ENCODE measurements around the gene ZRANB3.
"Not testable (repeated sequence)": the region's sequence is repeated elsewhere in the genome, so short reads cannot be mapped to it uniquely, and the experiment has no call there.

Gene ZRANB3

GRCh38 chr2:135320465-135321355 lies 210.3 kb downstream of the ZRANB3 start:
- DNase-seq, result no peak

DNA sequence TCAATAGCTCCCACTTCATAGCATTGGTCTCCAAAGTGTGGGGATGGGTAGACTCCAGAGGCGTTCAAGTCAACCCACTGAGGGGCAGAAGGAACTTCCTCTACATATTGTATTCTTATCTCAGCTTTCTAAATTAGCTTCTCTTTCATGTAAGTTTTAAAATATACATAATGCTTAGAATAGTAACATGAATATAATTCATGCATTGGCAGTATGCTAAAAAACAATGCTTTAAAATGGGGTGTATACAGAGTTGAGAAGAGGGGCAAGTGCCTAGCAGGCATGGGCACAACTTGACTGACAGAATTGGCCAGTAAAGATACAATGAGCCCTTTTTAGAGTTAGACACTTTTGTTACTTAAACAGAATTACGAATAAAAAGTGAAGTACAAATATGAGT lies 212.2 kb downstream of the ZRANB3 start:
- no peak for DNase-seq

- no peak for DNase-seq
Observed at GRCh38 chr2:135317375-135317774, 213.6 kb downstream of the ZRANB3 start.

DNA sequence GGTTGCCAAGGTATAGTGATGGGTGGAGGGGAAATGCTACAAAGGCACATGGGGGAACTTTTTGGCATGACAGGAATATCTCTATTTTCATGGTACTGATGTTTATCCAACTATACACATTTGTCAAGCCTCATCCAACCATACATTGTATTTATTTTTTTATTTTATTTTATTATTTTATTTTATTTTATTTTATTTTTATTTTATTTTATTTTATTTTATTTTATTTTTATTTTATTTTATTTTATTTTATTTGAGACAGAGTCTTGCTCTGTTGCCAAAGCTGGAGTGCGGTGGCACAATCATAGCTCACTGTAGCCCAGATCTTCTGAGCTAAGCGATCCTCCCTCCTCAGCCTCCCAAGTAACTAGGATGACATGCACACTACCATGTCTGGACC lies 219.1 kb downstream of the ZRANB3 start:
- DNase-seq, result no peak

DNA sequence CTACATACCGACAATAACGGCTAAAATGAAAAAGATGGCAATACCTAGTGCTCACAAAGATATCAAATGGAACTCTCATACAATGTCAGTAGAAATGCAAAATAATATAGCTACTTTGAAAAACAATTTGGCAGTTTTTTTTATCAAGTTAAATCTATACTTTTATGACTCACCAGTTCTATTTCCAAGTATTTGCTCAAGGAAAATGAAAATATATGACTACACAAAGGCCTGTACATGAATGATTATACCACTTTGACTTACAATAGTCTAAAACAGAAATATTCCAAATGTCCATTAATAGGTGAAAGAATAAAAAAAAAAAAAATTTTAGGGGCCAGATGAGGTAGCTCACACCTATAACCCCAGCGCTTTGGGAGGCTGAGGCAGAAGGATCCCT lies 219.8 kb downstream of the ZRANB3 start:
- no peak for DNase-seq

DNA sequence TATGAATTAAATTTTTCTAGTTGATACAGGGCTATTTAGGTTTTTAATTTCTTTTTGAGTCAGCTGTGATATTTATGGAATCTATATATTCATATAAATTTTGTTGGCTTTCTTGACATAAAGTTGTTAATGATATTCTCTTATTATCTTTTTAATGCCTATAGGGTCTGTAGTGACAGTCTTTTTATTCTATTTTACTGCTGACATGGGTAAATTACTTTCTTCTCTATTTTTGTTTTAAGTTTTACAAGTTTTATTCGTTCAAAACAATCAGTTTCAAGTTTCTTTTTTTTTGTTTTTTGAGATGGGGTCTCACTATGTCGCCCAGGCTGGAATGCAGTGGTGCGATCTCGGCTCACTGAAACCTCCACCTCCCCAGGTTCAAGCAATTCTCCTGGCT lies 226.3 kb downstream of the ZRANB3 start:
- DNase-seq, result no peak

DNA sequence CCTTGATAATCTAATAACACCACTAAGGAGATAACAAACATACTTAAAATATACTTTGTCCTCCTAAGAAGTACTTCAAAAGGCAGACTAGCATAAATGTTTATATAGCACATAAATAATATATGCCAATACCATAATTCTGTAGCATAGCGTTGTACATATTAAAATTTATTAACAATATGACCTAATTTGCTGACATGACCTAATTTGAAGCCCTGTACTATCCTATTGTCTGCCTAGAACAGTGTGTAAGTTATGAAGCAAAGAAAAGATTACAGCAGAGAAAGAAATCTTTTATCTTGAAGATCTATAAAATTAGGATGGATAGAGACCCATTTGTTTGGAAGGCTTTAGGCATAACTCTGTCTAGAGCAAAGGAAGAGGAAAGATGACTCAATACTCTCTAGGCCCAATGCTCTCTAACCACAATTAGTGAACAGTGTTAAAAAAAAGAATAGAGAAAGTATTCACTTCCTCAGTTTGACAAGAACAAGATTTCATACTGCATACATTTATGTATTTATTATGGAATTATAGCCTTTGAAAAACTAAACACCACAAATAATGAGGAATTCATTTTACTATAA lies 231.3 kb downstream of the ZRANB3 start:
- no peak for DNase-seq

GRCh38 chr2:135299165-135299564 lies 231.9 kb downstream of the ZRANB3 start:
- DNase-seq, result no peak

DNA sequence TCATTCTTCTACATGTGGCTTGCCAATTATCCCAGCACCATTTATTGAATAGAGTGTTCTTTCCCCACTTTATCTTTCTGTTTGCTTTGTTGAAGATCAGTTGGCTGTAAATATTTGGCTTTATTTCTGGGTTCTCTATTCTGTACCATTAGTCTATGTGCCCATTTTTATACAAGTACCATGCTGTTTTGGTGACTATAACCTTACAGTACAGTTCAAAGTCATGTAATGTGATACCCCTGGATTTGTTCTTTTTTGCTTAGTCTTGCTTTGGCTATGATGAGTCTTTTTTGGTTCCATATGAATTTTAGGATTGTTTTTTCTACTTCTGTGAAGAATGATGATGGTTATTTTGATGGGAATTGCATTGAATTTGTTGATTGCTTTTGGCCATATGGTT lies 243.9 kb downstream of the ZRANB3 start:
- not testable (repeated sequence) for DNase-seq

- DNase-seq, result no peak
Observed at GRCh38 chr2:135285391-135285790, 245.6 kb downstream of the ZRANB3 start.

GRCh38 chr2:135281379-135281778 lies 249.6 kb downstream of the ZRANB3 start:
- DNase-seq, result no peak

GRCh38 chr2:135279209-135279608 lies 251.8 kb downstream of the ZRANB3 start:
- no peak for DNase-seq

DNA sequence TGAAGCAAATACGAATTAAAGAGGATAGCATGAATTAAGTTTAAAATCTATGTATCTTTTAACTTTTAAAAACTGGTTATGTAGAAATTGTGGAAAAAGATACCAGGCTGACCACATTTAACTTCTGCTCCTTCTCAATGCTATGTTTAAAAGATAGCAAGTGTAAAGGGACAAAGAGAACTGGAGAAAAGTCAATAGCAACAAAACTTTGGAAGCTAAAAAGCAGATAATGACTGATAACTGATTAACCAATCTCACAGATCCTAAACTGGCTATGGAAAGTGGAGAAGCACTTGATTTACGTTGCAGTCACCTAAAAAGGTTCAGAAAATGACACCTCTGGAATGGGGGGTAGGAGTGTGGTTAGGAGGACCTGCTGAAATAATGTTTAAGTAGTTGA lies 254.5 kb downstream of the ZRANB3 start:
- DNase-seq, result no peak

DNA sequence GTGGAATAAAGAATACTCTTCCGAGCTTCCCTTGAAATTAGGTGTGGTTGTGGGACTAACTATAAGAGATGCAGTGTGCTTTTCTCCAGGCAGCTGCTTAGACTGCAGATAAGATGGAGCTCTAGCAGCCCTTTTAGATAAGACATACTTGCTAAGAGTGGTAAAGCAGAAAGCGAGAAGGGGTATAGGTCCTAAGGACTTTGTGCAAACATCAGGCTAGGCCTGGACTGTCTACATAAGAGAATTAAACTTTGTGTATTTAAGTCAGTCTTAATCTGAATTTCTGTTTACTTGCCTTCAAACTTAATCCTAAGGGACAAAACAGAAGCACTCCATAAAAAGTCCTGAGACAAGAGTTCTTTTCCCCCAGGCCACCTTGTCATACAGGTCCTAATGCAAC lies 260.0 kb downstream of the ZRANB3 start:
- no peak for DNase-seq

GRCh38 chr2:135265960-135266490 lies 265.0 kb downstream of the ZRANB3 start:
- no peak for DNase-seq

DNA sequence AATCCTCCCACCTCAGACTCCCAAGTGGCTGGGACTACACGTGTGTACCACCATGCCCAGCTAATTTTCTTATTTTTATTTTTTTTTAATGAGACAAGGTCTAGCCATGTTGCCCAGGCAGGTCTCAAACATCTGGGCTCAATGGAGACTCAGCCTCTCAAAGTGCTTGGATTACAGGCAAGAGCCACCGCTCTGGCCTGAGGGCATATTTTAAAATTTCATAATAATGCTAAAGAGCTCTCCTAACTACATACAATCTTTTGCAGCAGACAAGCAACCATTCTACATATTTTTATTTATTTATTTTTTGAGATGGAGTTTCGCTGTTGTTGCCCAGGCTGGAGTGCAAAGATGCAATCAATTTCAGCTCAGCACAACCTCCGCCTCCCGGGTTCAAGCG lies 271.9 kb downstream of the ZRANB3 start:
- DNase-seq, result no peak

GRCh38 chr2:135258193-135258592 lies 272.8 kb downstream of the ZRANB3 start:
- DNase-seq, result no peak

GRCh38 chr2:135257383-135258090 lies 273.5 kb downstream of the ZRANB3 start:
- DNase-seq, result no peak

DNA sequence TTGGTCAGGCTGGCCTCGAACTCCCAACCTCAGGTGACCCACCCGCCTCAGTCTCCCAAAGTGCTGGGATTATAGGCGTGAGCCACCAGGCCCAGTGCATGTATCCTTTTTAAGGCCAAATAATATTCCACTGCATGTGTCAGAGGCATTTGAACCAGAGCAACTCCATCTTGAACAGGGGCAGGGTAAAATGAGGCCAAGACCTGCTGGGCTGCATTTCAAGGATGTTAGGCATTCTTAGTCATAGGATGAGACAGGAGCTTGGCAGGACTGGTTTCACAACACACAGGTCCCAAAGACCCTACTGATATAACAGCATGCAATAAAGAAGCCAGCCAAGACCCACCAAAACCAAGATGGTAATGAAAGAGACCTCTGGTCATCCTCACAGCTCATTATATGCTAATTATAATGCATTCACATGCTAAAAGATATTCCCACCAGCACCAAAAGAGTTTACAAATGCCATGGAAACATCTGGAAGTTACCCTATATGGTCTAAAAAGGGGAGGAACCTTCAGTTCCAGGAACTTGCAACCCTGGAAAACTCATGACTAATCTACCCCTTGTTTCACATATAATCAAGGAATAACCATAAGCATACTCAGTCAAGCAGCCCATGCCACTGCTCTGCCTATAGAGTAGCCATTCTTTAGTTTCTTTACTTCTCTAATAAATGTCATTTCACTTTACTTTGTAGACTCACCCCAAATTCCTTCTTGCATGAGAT lies 274.3 kb downstream of the ZRANB3 start:
- DNase-seq, result no peak

DNA sequence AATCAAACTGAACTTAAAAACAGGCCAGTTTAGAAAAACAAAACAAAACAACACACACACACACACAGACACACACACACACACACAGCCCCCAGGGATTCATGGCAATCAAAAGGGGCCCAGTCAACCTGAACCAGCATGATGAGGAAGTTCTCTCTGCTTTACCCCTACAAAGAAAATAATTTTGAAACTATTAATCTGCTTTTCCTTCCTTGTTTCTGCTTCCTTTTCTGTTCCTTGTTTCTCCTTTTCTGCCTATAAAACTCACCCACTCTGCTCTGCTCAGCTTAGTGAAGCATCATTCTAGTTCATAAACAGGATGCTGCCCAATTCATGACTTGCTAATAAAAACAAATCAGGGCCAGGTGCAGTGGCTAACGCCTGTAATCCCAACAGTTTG lies 275.8 kb downstream of the ZRANB3 start:
- no peak for DNase-seq

DNA sequence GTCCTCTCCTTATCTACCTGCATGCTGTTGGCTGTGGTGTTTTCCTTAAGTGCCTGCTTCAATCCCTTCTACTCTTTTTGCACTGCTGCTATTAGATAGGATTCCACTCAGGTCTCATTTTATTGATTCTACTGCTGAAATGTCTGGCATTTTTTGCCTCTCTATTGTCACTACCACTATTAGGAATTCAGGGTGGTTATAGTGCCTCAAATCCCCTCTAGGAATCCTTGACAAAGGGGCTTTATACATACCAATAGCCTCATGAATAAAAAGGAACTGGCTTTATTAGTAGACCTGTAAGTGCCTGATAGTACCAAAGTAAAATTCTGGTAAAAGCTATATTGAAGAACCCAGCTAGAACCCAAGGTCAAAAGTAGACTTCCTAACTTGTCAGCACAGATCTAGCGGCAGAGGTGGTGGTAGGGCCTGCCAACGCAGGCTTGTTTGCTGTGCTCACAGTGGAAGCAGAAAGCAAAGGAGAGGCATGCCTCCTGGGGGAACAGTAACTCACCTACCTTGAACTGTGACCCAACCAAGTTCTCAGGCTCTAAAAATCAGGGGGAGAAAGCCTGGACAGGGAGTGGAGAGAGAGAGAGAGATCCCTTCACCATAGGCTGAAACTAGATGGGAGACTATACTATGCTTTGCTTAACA lies 278.1 kb downstream of the ZRANB3 start:
- DNase-seq, result no peak

DNA sequence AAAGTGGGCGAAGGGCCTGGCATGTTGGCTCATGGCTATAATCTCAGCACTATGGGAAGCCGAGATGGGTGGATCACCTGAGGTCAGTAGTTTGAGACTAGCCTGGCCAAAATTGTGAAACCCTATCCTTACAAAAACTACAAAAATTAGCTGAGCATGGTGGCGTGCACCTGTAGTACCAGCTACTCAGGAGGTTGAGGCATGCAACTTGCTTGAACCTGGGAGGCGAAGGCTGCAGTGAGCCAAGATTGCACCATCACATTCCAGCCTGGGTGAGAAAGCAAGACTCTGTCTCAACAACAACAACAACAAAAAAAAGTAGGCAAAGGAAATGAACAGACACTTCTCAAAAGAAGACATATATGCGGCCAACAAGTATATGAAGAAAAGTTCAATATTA lies 282.4 kb downstream of the ZRANB3 start:
- no peak for DNase-seq
